ENCODE results near the gene ACTR3.

Gene ACTR3

DNA sequence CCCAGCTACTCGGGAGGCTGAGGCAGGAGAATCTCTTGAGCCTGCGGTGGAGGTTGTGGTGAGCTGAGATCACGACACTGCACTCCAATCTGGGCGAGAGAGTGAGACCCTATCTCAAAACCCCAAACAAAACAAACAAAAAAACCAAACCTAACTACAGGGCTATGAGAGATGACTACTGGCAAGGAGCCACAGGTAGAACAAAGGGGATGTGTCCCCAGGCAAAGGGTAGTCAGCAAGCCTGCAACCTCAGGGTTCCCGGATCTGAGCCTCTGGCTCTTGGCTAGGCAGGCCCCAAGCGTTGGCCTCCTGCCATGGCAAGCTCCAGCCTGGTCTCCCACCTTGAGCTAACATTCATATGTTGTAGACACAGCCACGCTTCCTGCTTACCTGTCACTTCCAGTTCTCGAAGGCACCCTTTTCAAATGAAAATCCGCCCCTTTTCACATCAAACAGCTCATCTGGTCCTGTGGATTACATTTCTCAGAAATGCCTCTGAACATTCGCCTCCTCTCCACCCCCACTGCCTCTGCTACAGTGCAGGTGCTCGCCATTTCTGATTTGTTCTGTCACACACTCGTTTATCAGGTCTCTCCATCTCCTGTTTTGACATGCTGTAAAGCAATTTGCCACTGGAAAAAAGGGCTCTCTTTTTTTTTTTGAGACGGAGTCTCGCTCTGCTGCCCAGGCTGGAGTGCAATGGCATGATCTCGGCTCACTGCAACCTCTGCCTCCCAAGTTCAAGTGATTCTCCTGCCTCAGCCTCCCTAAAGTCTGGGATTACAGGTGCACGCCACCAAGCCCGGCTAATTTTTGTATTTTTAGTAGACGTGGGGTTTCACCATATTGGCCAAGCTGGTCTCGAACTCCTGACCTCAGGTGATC is 13.1 kb upstream of the ACTR3 start:
- DNase-seq (ENCODE audit: low read depth): peak; percentile 39

GRCh38 chr2:113877711-113878598 is 11.9 kb upstream of the ACTR3 start:
- no peak for DNase-seq (ENCODE audit: low read depth)

GRCh38 chr2:113878743-113879142 is 11.1 kb upstream of the ACTR3 start:
- no peak for DNase-seq (ENCODE audit: low read depth)

DNA sequence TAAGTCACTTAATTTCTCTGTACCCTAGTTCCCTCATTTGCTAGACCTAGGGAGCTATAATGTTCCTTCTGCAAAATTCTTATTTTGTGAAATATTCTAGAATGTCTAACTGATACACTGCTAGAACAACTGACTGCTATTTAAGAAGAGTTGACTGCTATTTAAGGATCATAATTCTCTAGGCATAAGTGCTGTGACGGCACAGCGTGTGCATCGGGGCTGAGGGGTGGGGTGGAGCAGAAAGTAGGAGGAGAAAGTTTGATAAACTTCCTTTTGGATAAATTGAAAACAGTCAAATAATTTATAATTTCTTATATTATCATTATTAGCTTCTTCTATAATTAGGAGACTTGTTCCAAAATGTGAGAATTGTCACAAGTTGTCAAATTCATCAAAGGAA is 10.4 kb upstream of the ACTR3 start:
- DNase-seq (ENCODE audit: low read depth): no peak

DNA sequence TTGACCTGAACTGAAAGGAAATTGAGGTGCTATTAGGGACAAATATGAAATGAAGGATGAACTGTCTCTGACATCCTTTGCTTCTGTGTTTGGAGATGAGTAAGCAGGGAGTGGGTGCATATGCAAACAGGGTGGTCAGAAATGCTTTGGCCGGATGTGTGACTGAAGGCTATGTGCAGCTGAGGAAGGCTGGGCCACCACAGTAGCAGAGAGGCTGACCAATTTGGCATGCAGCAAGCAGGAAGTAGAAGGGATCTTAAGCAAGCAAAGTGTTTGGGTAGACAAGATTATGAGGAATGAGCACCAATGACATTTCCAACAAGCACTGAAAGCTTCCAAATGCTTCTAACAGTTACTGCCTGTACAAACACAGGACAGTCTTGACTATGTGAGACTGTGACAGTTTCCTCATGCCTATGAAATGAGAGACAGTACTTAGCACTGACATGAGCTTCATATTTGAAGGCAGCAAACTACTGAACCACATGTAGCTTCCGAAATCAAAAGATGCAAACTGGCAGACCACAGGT is 3.3 kb upstream of the ACTR3 start:
- no peak for DNase-seq (ENCODE audit: low read depth)

DNA sequence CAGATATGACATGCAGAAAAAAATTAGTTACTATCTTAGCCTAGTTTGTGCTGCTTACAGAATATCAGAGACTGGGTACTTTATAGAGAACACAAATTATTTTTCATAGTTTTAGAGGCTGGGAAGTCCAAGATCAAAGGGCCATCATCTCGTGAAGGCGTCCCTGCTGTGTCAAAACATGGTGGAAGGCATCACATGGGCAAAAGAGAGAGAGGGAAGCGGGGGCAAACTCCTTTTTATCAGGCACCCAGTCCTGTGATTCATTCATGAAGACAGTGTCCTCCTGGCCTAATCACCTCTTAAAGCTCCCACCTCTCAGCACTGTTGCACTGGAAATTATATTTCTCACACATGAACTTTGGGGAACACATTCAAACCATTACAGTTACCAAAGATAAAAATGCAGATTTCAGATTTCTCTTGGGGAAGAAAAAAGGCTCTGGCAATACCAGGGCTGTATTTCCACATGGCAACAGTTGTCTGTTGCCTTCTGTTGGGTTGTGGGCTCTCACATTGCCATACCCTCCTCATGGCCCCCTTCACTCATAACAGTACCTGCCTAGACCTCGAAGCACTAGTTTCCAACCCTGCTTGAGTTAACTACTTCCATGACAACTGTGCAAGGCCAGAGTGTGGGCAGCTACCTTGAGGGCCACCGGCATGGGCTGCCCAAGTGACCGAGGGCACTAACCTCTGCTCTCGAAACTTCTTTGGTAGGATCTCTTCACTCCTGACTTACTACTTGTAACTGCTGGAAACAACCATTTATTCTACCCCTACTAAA is 2.7 kb upstream of the ACTR3 start:
- no peak for DNase-seq (ENCODE audit: low read depth)

GRCh38 chr2:113888641-113889470 is 1.0 kb upstream of the ACTR3 start:
- DNase-seq (ENCODE audit: low read depth): no peak

DNA sequence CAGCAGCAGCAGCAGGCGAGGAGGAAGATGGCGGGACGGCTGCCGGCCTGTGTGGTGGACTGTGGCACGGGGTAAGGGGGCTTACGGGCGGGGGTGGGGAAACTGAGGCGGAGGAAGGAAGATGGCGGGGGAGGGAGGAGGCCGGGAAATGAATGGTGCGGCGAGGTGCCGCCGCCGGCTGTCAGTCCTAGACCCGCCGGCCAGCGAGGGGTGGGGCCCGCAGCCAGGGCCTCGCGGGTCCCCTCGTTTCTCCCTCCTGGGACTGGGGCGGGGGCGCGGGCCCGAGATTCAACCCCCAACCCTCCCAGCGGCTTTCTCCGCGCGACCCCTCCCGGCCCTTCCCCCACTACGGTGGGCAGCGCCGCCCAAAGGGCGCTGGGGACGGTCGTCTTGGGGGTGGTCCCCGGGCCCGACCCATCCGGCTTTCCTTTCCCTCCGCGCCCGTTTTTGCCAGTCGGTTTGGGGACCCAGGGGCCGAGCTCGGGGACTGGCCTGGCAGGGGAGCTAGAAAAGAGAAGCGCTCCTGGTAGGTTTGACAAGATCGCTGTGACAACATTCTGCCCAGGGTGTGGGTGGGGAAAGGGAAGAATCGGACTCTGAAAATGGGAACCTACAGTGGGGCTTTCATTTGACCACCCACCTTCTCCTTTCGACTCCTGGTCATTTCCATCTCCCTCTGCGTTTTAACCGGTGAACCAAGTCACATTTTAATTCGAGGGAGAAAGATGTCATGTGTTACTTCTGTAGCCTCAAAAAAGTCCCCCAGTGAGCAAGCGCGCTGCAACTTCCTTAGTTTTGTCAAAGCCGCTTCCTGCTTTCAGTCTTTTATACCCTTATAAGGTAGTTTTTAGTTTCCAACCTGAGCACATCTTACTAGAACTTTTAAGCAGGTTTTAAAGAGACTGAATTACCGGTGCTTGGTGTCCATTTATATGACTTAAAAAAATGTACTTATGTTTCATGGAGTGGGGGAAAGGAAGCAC is 655 bp downstream of the ACTR3 start:
- DNase-seq (ENCODE audit: low read depth): peak; percentile 67

- no peak for DNase-seq (ENCODE audit: low read depth)
Measured at GRCh38 chr2:113891265-113891959, 1.5 kb downstream of the ACTR3 start.

- DNase-seq (ENCODE audit: low read depth): no peak
Measured at GRCh38 chr2:113892004-113892710, 2.3 kb downstream of the ACTR3 start.

- DNase-seq (ENCODE audit: low read depth): no peak
Measured at GRCh38 chr2:113894156-113894743, 4.4 kb downstream of the ACTR3 start.

DNA sequence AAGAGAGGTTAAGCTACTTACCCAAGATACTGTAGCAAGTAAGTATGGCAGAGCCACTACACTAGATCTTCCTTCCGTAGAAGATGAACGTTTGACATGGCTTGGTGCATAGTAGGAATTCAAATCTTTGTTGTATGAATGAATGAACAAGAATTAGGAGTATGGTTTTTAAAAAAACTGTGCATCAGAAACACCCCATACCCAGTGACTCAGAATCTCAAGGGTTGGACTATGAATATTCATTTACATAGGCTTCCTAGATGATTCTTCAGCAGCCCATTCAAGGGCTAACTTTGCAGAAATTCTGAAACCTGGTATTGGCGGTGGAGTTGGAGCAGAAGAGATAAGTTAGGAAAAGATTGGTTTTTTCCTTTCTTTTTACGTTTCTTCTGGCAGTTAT is 5.4 kb downstream of the ACTR3 start:
- DNase-seq (ENCODE audit: low read depth): no peak

DNA sequence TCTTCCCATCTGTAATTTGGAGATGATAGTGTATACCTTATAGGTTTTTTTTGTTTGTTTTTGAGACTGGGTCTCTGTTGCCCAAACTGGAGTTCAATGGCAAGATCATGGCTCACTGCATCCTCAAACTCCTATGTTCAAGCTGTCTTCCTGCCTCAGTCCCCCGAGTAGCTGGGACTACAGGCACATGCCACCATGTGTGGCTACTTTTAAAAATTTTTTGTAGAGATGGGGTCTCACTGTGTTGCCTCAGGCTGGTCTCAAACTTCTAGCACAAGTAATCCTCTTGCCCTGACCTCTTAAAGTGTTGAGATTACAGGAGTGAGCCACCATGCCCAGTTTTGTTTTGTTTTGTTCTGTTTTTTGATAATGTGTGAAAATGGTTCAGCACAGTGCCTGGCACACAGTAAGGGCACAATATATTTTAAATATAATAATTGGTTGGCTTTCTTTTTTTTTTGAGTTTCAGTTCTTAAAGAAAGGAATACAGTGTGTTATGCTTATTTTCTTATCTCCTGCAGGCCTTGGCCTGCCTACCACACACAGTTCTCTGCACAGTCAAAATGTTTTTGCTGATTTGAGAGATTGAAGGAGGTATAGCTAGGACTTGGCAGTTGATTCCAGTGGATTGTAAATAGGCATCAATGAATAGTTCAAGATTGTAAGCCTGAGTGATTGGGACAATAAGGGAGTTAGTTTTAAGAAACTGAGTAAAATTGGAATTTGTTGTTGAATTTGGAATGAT is 6.1 kb downstream of the ACTR3 start:
- DNase-seq (ENCODE audit: low read depth): no peak

DNA sequence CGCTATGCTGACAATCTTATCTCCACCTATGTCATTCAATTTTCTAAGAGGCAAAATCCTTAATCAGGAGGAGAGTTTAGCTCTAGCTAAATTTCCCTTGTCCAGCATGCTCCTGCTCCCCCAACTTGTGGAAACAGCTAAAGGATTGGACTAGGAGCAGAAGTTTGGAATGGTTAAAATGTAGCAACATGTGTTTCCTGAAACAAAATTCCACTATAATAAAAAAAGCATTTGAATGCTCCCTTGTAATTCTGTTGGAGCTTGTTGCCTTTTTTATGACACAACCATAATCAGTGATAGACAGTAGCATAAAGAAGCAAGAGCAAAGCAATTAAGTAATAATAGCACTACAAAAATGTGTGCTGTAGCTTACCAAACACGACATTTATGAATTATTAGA is 6.9 kb downstream of the ACTR3 start:
- DNase-seq (ENCODE audit: low read depth): no peak

GRCh38 chr2:113898081-113898480 is 8.2 kb downstream of the ACTR3 start:
- DNase-seq (ENCODE audit: low read depth): no peak

- DNase-seq (ENCODE audit: low read depth): no peak
Measured at GRCh38 chr2:113899166-113899565, 9.3 kb downstream of the ACTR3 start.

DNA sequence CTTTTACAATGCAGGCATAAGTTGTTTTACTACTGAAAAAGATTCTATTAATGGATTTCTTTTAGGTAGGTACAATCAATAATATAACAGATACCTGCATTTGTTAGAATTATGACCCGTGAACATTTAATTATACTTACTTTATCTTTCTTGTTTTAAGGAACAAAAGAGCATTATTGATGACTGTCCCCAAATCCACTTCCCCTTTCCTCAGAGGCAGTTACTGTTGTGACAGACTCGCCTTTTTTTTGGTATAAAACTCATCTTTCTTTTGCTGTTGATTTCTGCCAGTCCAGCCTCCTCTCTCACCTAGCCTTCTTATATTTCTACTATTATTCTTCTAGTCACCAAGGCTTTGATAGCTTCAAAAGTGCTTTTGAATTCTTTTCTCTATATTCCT is 12.1 kb downstream of the ACTR3 start:
- no peak for DNase-seq (ENCODE audit: low read depth)

Measured in activated T-helper 9 cell treated with anti-CD3 and anti-CD28 coated beads, Interleukin-2, amount 50 U/mL, for 16 hours (primary cell).